PFSK-1 (cell line): ENCODE data around the gene ZNF580.

ENCODE experiments used
- FOXP2 ChIP-seq: optimal IDR thresholded peaks from 2 replicates; pipeline ENCODE3; 2011; ENCODE audit warnings: borderline replicate concordance, control low read depth, inconsistent platforms; ENCODE audit not compliant: insufficient read depth; ENCODE audit errors: extremely low read length, extremely low read depth
- POLR2AphosphoS5 ChIP-seq: IDR thresholded peaks from 2 replicates; pipeline ENCODE4 v1.6.1; 2012; ENCODE audit warnings: low read depth, mild to moderate bottlenecking, control low read depth, low read length, moderate library complexity
- SIN3A ChIP-seq: IDR thresholded peaks from 2 replicates; pipeline ENCODE4 v1.6.1; 2012; ENCODE audit warnings: mild to moderate bottlenecking, low read length, moderate library complexity, borderline replicate concordance; ENCODE audit not compliant: insufficient read depth
- TAF1 ChIP-seq: IDR thresholded peaks from 2 replicates; pipeline ENCODE4 v1.6.1; 2012; ENCODE audit warnings: low read length, control low read depth, borderline replicate concordance; ENCODE audit not compliant: insufficient read depth
- TF ChIP-seq, protein P1 (sequence below), 2 experiments: IDR thresholded peaks; 2 replicates each; pipeline versions ENCODE4 v1.6.1 to v1.8.0; 2011 to 2012; ENCODE audit warnings: low read depth in 2 of 2, low read length in 2 of 2, control low read depth in 1 of 2, inconsistent platforms in 1 of 2, mild to moderate bottlenecking in 1 of 2, moderate library complexity in 1 of 2; ENCODE audit not compliant: insufficient read depth in 1 of 2

ZNF580 gene

DNA sequence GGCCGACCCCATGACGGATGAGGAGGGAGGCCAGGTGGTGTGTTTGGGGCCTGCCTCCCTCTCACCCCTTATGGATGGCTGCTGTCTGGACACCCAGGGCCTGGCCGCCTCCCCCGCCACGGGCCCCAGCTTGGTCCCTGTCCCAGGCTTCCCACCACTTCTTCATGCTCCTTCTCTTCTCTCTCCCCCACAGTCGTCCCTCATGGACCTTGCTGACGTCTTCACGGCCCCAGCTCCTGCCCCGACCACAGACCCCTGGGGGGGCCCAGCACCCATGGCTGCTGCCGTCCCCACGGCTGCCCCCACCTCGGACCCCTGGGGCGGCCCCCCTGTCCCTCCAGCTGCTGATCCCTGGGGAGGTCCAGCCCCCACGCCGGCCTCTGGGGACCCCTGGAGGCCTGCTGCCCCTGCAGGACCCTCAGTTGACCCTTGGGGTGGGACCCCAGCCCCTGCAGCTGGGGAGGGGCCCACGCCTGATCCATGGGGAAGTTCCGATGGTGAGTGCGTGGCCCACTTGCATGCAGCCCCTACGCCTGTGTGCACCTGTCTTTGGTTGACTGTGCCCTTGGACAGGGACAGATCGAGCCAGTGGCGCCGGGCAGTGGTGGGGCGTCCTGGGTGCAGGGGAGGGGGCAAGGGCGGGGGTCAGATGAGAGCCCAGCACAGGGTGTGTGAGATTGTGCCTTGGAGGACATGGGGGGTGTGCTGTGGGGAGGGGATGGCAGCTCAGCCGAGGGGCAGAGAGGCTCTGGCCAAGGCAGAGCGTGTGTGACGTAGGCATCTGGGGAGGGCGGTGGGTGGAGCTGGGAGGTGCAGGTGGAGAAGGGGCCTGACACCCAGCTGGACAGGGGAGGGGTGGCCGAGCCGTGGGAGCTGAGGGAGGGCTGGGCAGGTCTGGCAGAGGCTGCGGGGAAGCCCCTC is 51.0 kb downstream of the ZNF580 start:
- TF ChIP-seq, protein P1, sequence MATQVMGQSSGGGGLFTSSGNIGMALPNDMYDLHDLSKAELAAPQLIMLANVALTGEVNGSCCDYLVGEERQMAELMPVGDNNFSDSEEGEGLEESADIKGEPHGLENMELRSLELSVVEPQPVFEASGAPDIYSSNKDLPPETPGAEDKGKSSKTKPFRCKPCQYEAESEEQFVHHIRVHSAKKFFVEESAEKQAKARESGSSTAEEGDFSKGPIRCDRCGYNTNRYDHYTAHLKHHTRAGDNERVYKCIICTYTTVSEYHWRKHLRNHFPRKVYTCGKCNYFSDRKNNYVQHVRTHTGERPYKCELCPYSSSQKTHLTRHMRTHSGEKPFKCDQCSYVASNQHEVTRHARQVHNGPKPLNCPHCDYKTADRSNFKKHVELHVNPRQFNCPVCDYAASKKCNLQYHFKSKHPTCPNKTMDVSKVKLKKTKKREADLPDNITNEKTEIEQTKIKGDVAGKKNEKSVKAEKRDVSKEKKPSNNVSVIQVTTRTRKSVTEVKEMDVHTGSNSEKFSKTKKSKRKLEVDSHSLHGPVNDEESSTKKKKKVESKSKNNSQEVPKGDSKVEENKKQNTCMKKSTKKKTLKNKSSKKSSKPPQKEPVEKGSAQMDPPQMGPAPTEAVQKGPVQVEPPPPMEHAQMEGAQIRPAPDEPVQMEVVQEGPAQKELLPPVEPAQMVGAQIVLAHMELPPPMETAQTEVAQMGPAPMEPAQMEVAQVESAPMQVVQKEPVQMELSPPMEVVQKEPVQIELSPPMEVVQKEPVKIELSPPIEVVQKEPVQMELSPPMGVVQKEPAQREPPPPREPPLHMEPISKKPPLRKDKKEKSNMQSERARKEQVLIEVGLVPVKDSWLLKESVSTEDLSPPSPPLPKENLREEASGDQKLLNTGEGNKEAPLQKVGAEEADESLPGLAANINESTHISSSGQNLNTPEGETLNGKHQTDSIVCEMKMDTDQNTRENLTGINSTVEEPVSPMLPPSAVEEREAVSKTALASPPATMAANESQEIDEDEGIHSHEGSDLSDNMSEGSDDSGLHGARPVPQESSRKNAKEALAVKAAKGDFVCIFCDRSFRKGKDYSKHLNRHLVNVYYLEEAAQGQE (IDR thresholded peaks at IDR 0.05; ENCODE audit: insufficient read depth in 1 of 2, low read depth in 2 of 2, low read length in 2 of 2) = no peak
- TF ChIP-seq TAF1 (no peak), SIN3A (no peak), POLR2AphosphoS5 (no peak), FOXP2 (no peak)

- TF ChIP-seq FOXP2 (no peak), TAF1 (no peak), POLR2AphosphoS5 (no peak), SIN3A (no peak)
- TF ChIP-seq, protein P1 (IDR thresholded peaks at IDR 0.05; ENCODE audit: insufficient read depth in 1 of 2, low read depth in 2 of 2, low read length in 2 of 2) = no peak
Observed at GRCh38 chr19:55692681-55693081, 51.9 kb downstream of the ZNF580 start.
